ENCODE results near the gene EXOC3L1.

The EXOC3L1 gene

DNA sequence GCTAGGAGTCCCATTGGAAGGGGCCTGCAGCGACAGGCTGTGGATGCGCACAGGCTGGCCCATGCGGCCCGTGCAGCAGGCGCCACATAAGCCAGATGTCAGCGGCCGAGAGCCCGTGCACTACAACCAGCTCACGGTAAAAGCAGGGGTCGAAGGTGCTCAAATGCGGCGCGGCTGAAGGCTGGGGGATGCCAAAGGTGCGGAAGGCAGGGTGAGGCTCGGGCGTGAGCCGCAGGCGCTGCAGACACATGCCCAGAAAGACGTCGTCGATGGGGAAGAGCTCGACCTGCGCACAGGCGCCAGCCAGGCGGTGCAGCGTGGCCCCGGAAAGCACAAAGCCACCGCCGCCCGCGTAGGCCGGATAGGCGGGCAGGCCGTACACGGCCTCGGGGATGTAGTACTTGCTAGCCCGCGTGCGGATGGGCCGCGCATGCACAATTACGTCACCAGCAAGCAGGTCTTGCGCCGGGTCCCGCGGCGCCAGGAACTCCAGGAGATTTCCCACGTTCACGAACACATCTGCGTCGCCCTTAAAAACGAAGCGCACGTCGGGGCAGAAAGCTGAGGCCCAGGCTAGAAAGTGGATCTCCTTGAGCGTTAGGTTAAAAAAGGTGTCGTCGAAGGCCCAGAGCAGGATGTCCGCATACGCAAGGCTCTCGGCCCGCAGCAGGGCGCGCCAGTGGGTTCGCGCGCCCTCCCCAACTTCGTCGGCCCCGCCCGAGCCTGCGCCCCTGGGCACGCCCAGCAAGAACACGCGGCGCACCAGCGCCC, 40.5 kb downstream of the EXOC3L1 start:
- Histone ChIP-seq H3K27me3 (ENCODE audit: insufficient read depth, low read length) (peaks cover 52% of the 10 kb centered on the region), H3K4me3 (ENCODE audit: low read length) (peak overlapping the region; percentile 57), H3K36me3 (ENCODE audit: insufficient read depth, low read length) (peaks cover 39% of the 10 kb centered on the region), H3K9ac (ENCODE audit: low read depth, low read length) (no peak overlapping the region), H3K27ac (ENCODE audit: low read depth, low read length) (no peak overlapping the region), H3K4me1 (ENCODE audit: insufficient read depth, low read length) (no peaks in the 10 kb centered on the region), H3K9me3 (ENCODE audit: insufficient read depth, low read depth, low read length) (no peaks in the 10 kb centered on the region)
- WGBS = 74% methylated on average over 77 of the region's 77 CpGs

DNA sequence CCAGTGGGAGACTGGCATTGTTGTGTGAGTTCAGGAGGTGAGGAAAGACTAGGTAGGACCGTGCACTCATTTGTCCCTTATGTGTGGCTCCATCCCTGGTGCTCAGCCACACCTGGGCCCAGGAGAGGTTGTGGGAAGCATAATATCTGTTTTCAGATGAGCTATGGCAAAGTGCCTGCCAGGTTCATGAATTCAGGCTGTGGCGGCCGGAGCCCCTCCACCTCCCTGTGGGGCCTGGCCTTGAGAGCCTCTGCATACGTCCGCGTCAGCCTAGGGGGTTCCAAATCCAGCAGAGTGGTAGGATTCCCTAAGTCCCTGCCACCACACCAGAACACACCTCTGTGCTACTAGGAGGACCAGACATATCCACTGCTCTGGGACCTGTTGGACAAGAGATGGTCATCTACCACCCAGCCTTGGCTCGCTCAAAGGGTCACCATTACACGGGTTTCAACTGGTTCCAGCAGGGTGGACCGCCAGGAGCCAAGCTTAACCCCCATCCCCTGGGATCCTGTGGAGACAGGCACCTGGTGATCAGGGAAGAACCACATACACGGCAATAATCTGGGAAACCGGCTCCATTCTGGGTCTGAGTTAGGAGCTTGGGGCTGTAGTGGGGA, 41.2 kb downstream of the EXOC3L1 start:
- peaks cover 45% of the 10 kb centered on the region for H3K27me3 ChIP-seq (ENCODE audit: insufficient read depth, low read length)
- 94% methylated on average over 11 of the region's 11 CpGs for WGBS
- H3K4me1 ChIP-seq (ENCODE audit: insufficient read depth, low read length) = no peaks in the 10 kb centered on the region
- H3K9me3 ChIP-seq (ENCODE audit: insufficient read depth, low read depth, low read length) = no peaks in the 10 kb centered on the region
- H3K9ac ChIP-seq (ENCODE audit: low read depth, low read length) = no peak overlapping the region
- H3K4me3 ChIP-seq (ENCODE audit: low read length) = no peak overlapping the region
- H3K36me3 ChIP-seq (ENCODE audit: insufficient read depth, low read length) = peaks cover 46% of the 10 kb centered on the region
- H3K27ac ChIP-seq (ENCODE audit: low read depth, low read length) = no peak overlapping the region

DNA sequence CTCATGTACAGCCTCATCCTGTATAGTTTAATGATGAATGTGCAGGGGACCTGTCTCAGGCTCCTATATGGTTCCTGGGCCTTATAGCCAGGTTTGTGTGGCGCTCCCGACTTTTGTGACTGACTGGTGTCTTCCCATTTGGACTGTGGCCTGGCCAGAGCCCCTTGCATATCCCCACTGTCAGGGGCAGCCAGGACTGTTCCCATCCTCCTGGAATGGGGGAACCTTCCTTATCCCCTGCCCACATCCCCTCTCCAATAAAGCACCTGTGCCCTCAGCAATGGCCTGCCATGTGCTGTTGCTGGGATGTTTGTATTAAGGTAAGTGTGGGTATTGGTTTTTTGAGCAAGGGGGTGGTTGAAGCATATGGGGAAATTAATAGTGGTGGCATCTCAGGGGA, 41.7 kb downstream of the EXOC3L1 start:
- Histone ChIP-seq H3K9ac (ENCODE audit: low read depth, low read length) (no peak overlapping the region), H3K9me3 (ENCODE audit: insufficient read depth, low read depth, low read length) (no peaks in the 10 kb centered on the region), H3K36me3 (ENCODE audit: insufficient read depth, low read length) (peaks cover 50% of the 10 kb centered on the region), H3K4me1 (ENCODE audit: insufficient read depth, low read length) (no peaks in the 10 kb centered on the region), H3K4me3 (ENCODE audit: low read length) (no peak overlapping the region), H3K27me3 (ENCODE audit: insufficient read depth, low read length) (peaks cover 40% of the 10 kb centered on the region), H3K27ac (ENCODE audit: low read depth, low read length) (no peak overlapping the region)
- 96% methylated on average over 2 of the region's 2 CpGs for WGBS

DNA sequence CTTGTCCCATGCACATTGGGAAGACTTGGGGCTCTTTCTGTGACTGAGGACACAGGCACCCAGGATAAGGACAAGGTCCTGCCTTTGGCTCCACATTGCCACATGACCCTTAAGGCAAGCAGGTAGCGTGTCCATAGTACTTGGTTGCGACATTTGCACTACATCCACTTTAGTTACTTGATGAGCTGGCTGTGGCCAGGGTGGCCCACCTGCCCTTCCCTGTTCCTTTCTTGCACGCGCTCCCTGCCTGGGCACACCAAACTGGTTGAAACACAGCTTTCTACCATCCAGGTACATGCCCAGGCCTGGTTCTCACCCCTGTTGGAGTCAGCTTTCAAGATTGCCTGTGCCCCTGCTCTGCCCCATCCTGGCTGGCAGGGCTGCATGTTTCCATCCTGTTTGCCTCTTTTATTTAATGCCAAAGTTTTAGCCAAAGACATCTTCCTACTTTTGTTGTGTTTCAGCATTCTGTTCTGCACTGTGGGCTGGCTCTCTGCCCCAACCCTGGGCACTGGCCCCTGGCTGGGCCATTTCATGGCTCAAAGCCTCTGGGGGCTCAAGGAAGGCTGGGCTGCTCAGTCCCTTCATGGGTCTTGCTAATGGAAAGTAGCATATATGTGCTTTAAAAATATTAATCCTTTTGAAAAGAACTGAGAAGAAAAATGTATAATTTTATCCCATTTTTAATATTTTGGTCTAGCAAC, 42.3 kb downstream of the EXOC3L1 start:
- Histone ChIP-seq H3K4me3 (ENCODE audit: low read length) (no peak overlapping the region), H3K4me1 (ENCODE audit: insufficient read depth, low read length) (no peaks in the 10 kb centered on the region), H3K9me3 (ENCODE audit: insufficient read depth, low read depth, low read length) (no peaks in the 10 kb centered on the region), H3K27me3 (ENCODE audit: insufficient read depth, low read length) (peaks cover 33% of the 10 kb centered on the region), H3K36me3 (ENCODE audit: insufficient read depth, low read length) (peaks cover 56% of the 10 kb centered on the region), H3K27ac (ENCODE audit: low read depth, low read length) (no peak overlapping the region), H3K9ac (ENCODE audit: low read depth, low read length) (no peak overlapping the region)
- WGBS = 96% methylated on average over 4 of the region's 4 CpGs

DNA sequence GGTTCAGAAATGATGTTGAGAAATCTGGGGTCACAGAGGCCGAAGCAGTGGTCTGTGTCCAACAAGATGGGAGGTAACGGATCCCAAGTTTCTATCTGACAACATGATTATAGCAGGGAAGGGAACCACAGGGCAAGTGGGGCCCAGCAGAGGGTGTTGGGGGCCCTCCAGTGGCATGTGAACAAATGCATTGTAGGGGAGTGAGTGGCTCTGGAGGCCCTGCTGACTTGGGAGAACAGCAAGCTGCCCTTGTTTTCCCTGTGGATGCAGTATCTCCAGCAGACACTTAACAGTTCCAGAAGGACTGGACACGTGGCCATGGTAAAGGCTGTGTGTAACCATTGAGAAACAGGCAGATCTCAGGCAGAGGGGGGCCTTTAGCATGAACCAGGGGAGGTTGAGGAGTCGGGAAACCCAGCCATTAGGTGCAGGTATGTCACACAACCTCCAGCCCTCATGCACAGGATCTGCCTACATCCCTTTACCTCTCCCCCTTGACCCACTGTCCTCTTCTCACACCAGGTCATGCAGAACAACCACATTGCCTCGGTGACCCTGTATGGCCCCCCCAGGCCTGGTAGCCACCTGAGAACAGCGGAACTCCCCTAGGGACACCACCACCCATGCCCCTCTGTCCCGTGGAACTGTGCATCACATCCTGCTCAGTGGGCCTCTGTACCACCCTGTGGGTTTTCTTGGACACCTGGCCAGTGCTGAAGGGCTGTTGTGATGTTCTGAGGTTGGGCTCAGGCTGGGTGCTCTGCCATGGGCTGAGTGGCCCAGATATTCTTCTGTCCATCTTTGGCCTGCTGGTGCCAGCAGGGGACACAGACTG, 43.2 kb downstream of the EXOC3L1 start:
- Histone ChIP-seq H3K4me3 (ENCODE audit: low read length) (no peak overlapping the region), H3K27me3 (ENCODE audit: insufficient read depth, low read length) (peaks cover 25% of the 10 kb centered on the region), H3K9ac (ENCODE audit: low read depth, low read length) (no peak overlapping the region), H3K36me3 (ENCODE audit: insufficient read depth, low read length) (peaks cover 63% of the 10 kb centered on the region), H3K4me1 (ENCODE audit: insufficient read depth, low read length) (no peaks in the 10 kb centered on the region), H3K27ac (ENCODE audit: low read depth, low read length) (no peak overlapping the region), H3K9me3 (ENCODE audit: insufficient read depth, low read depth, low read length) (no peaks in the 10 kb centered on the region)
- WGBS = 92% methylated on average over 7 of the region's 7 CpGs

DNA sequence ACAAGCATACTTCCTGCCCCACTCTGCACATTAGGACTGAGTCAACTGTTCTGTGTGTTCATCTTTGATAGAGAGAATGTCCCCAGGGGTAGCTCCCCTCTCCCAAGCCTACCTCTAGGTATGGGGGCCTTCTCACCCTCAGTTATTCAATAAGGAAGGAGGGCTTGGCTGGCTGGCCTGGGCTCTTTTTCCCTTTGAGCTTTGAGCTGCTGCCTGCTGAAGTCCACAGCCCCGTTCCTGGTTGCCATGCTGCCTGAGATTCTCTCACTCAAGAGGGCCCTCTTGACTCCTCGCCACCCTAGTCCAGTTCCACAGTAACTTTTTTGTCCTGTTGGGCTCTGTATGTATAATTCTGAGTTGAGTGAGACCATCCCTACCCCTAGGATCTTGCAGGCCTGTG, 44.2 kb downstream of the EXOC3L1 start:
- H3K36me3 ChIP-seq (ENCODE audit: insufficient read depth, low read length) = peaks cover 73% of the 10 kb centered on the region
- H3K4me3 ChIP-seq (ENCODE audit: low read length) = no peak overlapping the region
- 98% methylated on average over 2 of the region's 2 CpGs for WGBS
- no peak overlapping the region for H3K27ac ChIP-seq (ENCODE audit: low read depth, low read length)
- H3K27me3 ChIP-seq (ENCODE audit: insufficient read depth, low read length) = peaks cover 15% of the 10 kb centered on the region
- no peaks in the 10 kb centered on the region for H3K9me3 ChIP-seq (ENCODE audit: insufficient read depth, low read depth, low read length)
- H3K9ac ChIP-seq (ENCODE audit: low read depth, low read length) = no peak overlapping the region
- H3K4me1 ChIP-seq (ENCODE audit: insufficient read depth, low read length) = no peaks in the 10 kb centered on the region

DNA sequence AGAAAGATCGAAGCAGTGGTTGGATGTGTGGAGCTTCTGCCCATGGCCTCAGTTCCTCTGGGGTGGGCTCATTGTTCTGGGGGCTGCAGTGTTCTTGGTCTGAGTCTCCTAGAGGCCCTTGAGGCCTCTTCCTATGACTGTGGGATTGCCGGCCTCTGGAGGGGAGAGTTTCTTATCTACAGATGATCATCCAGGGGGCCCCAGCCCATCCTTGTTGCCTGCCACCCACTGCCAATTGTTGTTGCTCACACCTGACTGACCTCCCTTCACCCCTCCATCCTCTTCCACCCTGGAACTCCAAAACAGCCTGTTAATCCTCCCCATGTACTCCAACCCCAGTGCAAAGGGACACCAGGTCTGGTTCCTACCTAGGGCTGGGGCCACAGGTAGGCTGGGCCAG, 45.0 kb downstream of the EXOC3L1 start:
- peaks cover 7% of the 10 kb centered on the region for H3K27me3 ChIP-seq (ENCODE audit: insufficient read depth, low read length)
- no peak overlapping the region for H3K27ac ChIP-seq (ENCODE audit: low read depth, low read length)
- H3K9ac ChIP-seq (ENCODE audit: low read depth, low read length) = no peak overlapping the region
- peaks cover 81% of the 10 kb centered on the region for H3K36me3 ChIP-seq (ENCODE audit: insufficient read depth, low read length)
- H3K4me3 ChIP-seq (ENCODE audit: low read length) = no peak overlapping the region
- 82% methylated on average over 2 of the region's 2 CpGs for WGBS
- no peaks in the 10 kb centered on the region for H3K9me3 ChIP-seq (ENCODE audit: insufficient read depth, low read depth, low read length)
- no peaks in the 10 kb centered on the region for H3K4me1 ChIP-seq (ENCODE audit: insufficient read depth, low read length)

DNA sequence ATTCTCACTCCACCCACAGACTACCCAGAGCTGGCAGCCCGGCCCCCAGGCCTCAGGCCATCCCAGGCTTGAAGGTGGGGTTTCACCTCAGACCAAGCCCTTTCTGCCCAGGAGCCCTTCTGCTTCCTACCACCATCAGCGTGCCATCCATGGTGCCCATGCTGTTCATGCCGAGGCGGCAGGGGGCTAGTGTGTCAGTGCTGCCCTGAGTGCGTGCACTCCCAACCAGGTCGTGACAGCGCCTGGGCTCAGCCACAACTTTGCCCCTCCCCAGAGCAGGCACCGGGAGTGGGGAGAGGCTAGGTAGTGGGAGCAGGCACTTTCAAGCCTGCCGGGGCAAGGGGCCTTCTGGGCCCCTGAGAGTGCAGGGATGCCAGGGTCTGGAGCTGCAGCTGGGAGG, 47.6 kb downstream of the EXOC3L1 start:
- no peaks in the 10 kb centered on the region for H3K4me1 ChIP-seq (ENCODE audit: insufficient read depth, low read length)
- no peak overlapping the region for H3K4me3 ChIP-seq (ENCODE audit: low read length)
- H3K9me3 ChIP-seq (ENCODE audit: insufficient read depth, low read depth, low read length) = no peaks in the 10 kb centered on the region
- peaks cover 88% of the 10 kb centered on the region for H3K36me3 ChIP-seq (ENCODE audit: insufficient read depth, low read length)
- no peaks in the 10 kb centered on the region for H3K27me3 ChIP-seq (ENCODE audit: insufficient read depth, low read length)
- no peak overlapping the region for H3K27ac ChIP-seq (ENCODE audit: low read depth, low read length)
- no peak overlapping the region for H3K9ac ChIP-seq (ENCODE audit: low read depth, low read length)
- WGBS = 93% methylated on average over 9 of the region's 9 CpGs

DNA sequence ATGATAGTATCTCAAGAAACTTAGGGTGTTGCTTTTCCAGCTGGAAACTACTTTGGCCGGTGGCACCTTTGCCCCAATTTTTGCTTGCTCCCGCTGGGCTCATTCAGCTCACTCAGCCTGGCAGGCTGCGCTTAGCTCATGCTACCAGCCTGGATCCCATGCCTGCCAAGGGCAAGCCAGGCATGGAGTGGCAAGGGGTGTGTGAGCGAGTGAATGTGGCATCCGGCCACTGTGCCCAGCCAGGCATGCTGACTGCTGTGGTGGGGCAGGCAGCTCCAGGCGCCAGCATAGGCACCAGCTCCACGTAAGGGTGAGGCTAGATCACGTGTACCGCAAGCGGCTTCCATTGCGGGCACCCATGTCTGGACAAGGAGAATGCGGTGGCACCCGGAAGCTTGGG, 48.5 kb downstream of the EXOC3L1 start:
- H3K36me3 ChIP-seq (ENCODE audit: insufficient read depth, low read length) = peaks cover 87% of the 10 kb centered on the region
- H3K4me3 ChIP-seq (ENCODE audit: low read length) = no peak overlapping the region
- no peak overlapping the region for H3K9ac ChIP-seq (ENCODE audit: low read depth, low read length)
- no peaks in the 10 kb centered on the region for H3K27me3 ChIP-seq (ENCODE audit: insufficient read depth, low read length)
- H3K4me1 ChIP-seq (ENCODE audit: insufficient read depth, low read length) = no peaks in the 10 kb centered on the region
- no peaks in the 10 kb centered on the region for H3K9me3 ChIP-seq (ENCODE audit: insufficient read depth, low read depth, low read length)
- 97% methylated on average over 13 of the region's 13 CpGs for WGBS
- H3K27ac ChIP-seq (ENCODE audit: low read depth, low read length) = no peak overlapping the region

DNA sequence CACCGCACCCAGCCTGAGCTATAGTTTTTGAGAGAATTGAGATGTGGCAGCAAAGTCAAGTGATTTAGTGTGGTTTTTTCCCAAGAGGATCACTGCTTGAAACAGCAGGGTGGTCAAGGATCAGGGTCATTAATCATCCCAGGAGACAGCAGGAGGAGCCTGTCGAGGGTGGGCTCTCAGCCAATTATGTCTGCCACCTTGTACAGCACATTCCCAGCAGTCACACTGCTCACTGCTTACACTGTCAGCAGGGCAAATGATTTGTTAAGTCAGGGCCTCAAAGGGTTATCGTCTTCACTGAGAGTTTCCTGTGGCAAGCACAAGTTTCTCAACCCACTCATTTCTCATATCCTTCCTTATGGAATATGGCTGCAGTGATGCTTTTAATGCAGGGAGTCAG, 52.3 kb downstream of the EXOC3L1 start:
- Histone ChIP-seq H3K4me3 (ENCODE audit: low read length) (no peak overlapping the region), H3K36me3 (ENCODE audit: insufficient read depth, low read length) (peaks cover 82% of the 10 kb centered on the region), H3K27me3 (ENCODE audit: insufficient read depth, low read length) (no peaks in the 10 kb centered on the region), H3K27ac (ENCODE audit: low read depth, low read length) (no peak overlapping the region), H3K9me3 (ENCODE audit: insufficient read depth, low read depth, low read length) (no peaks in the 10 kb centered on the region), H3K9ac (ENCODE audit: low read depth, low read length) (no peak overlapping the region), H3K4me1 (ENCODE audit: insufficient read depth, low read length) (no peaks in the 10 kb centered on the region)
- 92% methylated on average over 3 of the region's 3 CpGs for WGBS
